ENCODE data around the gene WRAP73. TPM values are rescaled to one million over a fixed set of nuclear protein-coding genes. Genes with fewer than 3 reads are reported as not detected.

Gene WRAP73
- total and polyA plus RNA-seq, 9 of the 15 experiments (the other 6 are each of a cell fraction or from before 2014, with no cell fraction given): 4.3 to 51.8 (median 30.1) TPM

GRCh38 chr1:3618881-3619671 is 30.8 kb downstream of the WRAP73 start (continued):
- TF ChIP-seq VEZF1 (CRISPR knock-in tag; IDR thresholded peaks at IDR 0.05): peak; percentile 61
- TF ChIP-seq RBM22 (IDR thresholded peaks at IDR 0.05; ENCODE audit: low read depth, low read length, poor library complexity, severe bottlenecking): no peak
- no peak for TF ChIP-seq ZNF436 (CRISPR knock-in tag; IDR thresholded peaks at IDR 0.05)
- no peak for TF ChIP-seq SMARCE1 (IDR thresholded peaks at IDR 0.05)
- peak; percentile 90 for TF ChIP-seq SMC3 (conservative IDR thresholded peaks at IDR 0.05; ENCODE audit: insufficient read depth, low read depth, low read length)
- no peak for TF ChIP-seq BCLAF1 (IDR thresholded peaks at IDR 0.05; ENCODE audit: borderline replicate concordance in 1 of 2, control insufficient read depth in 1 of 2, low read depth in 2 of 2, low read length in 1 of 2)
- TF ChIP-seq PTRF (tag; IDR thresholded peaks at IDR 0.05): no peak
- no peak for TF ChIP-seq MCM2 (IDR thresholded peaks at IDR 0.05; ENCODE audit: low read depth)
- no peak; the same call in 1 of the 2 replicates for TF ChIP-seq CEBPG (CRISPR knock-in tag; IDR thresholded peaks at IDR 0.05)
- TF ChIP-seq CEBPG (tag; conservative IDR thresholded peaks at IDR 0.05 in 1 of 2, IDR thresholded peaks at IDR 0.05 in 1 of 2): peak in 1 of 2 experiments; percentile 51; a peak in 3 of 4 replicates
- TF ChIP-seq TAL1 (IDR thresholded peaks at IDR 0.05): peak; percentile 37; the same call in 1 of the 2 replicates
- TF ChIP-seq ARID4B (CRISPR knock-in tag; IDR thresholded peaks at IDR 0.05): 0 out of 2 replicates have a peak, but pooled peaks have one; percentile 28
- no peak for TF ChIP-seq ZNF41 (CRISPR knock-in tag; conservative IDR thresholded peaks at IDR 0.05)
- no peak for TF ChIP-seq NFXL1 (CRISPR knock-in tag; IDR thresholded peaks at IDR 0.05)
- TF ChIP-seq GABPB1 (CRISPR knock-in tag; IDR thresholded peaks at IDR 0.05): peak; percentile 19; the same call in 1 of the 2 replicates
- 0 out of 2 replicates have a peak, but pooled peaks have one; percentile 25 for TF ChIP-seq MYC (IDR thresholded peaks at IDR 0.05; ENCODE audit: low read depth, low read length)
- no peak for TF ChIP-seq MYC (CRISPR knock-in tag; IDR thresholded peaks at IDR 0.05; ENCODE audit: borderline replicate concordance, low read depth)
